ENCODE data around the gene AQR.

GRCh38 chr15:34951993-34952392 is 17.5 kb downstream of the AQR start:
- no peak for TF ChIP-seq POLR2A (IDR thresholded peaks at IDR 0.05)
- TF ChIP-seq, protein P1, sequence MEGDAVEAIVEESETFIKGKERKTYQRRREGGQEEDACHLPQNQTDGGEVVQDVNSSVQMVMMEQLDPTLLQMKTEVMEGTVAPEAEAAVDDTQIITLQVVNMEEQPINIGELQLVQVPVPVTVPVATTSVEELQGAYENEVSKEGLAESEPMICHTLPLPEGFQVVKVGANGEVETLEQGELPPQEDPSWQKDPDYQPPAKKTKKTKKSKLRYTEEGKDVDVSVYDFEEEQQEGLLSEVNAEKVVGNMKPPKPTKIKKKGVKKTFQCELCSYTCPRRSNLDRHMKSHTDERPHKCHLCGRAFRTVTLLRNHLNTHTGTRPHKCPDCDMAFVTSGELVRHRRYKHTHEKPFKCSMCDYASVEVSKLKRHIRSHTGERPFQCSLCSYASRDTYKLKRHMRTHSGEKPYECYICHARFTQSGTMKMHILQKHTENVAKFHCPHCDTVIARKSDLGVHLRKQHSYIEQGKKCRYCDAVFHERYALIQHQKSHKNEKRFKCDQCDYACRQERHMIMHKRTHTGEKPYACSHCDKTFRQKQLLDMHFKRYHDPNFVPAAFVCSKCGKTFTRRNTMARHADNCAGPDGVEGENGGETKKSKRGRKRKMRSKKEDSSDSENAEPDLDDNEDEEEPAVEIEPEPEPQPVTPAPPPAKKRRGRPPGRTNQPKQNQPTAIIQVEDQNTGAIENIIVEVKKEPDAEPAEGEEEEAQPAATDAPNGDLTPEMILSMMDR (IDR thresholded peaks at IDR 0.05): no peak
- TF ChIP-seq POLR2AphosphoS5 (IDR thresholded peaks at IDR 0.05; ENCODE audit: insufficient read depth in 1 of 2, low read depth in 1 of 2): no peak
